ENCODE measurements around the gene OR10A2.
"Not testable (repeated sequence)": the region's sequence is repeated elsewhere in the genome, so short reads cannot be mapped to it uniquely, and the experiment has no call there.

OR10A2 gene

DNA sequence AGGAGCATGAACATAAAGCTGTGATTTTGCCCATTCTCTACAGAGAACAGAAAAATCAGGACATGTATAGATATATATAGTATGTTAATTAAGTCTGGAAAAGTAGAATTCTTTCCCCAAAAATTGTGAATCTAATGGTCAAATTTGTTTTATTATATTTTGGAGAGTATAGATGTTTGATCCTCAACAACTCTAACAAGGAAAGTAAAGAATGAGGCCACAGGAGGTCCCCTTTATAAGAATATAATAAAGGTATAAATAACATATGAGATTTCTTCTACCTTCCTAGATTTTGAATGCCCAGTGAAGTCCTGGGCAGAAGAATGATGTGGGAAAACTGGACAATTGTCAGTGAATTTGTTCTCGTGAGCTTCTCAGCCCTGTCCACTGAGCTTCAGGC is 13.5 kb downstream of the OR10A2 start, which contains the start of gene OR10A4:
TSS of gene OR10A4 (plus strand) at position 301 of the 400 bp plus-strand sequence. CDS start at position 324, 23 bp downstream.
- no peak for DNase-seq
- no peak within 1 kb of the TSS for H3K4ac ChIP-seq (ENCODE audit: low read depth, low read length)
- no peak within 1 kb of the TSS for H3K9ac ChIP-seq (ENCODE audit: low read length)
- H2AK5ac ChIP-seq (ENCODE audit: low read length): no peak within 1 kb of the TSS
- no peaks in the 10 kb centered on the region for H3K4me1 ChIP-seq (ENCODE audit: control insufficient read depth in 1 of 2, insufficient read depth in 2 of 2, low read length in 2 of 2)
- no peak within 1 kb of the TSS for H2BK12ac ChIP-seq (ENCODE audit: low read length)
- no peak within 1 kb of the TSS for H3K18ac ChIP-seq (ENCODE audit: low read length)
- no peak within 1 kb of the TSS for H3K4me2 ChIP-seq (ENCODE audit: low read length)
- H3K9me3 ChIP-seq (ENCODE audit: insufficient read depth, low read depth, low read length): peaks cover 5% of the 10 kb centered on the region
- no peak within 1 kb of the TSS for H2BK120ac ChIP-seq (ENCODE audit: insufficient read depth, low read length, poor library complexity)
- no peak within 1 kb of the TSS for H2AFZ ChIP-seq (ENCODE audit: insufficient read depth, low read length, poor library complexity)
- no peaks in the 10 kb centered on the region for H3K79me1 ChIP-seq (ENCODE audit: low read length)
- H4K8ac ChIP-seq (ENCODE audit: low read depth, low read length): no peak within 1 kb of the TSS
- H3K14ac ChIP-seq (ENCODE audit: low read length): no peak within 1 kb of the TSS
- no peak within 1 kb of the TSS for H2BK5ac ChIP-seq (ENCODE audit: low read depth, low read length, poor library complexity)
- no peak within 1 kb of the TSS for H3K27ac ChIP-seq (ENCODE audit: low read depth, low read length)
- no peaks in the 10 kb centered on the region for H3K79me2 ChIP-seq (ENCODE audit: control insufficient read depth, insufficient read depth, low read length, poor library complexity)
- no peak within 1 kb of the TSS for H4K12ac ChIP-seq (ENCODE audit: low read depth, low read length)
- H3K36me3 ChIP-seq (ENCODE audit: control insufficient read depth in 1 of 2, insufficient read depth in 2 of 2, low read length in 2 of 2): no peaks in the 10 kb centered on the region
- H4K91ac ChIP-seq (ENCODE audit: low read depth, low read length): no peak within 1 kb of the TSS
- H3K23ac ChIP-seq (ENCODE audit: low read length): peak within 1 kb of the TSS; percentile 22
- no peak within 1 kb of the TSS for H3K4me3 ChIP-seq (ENCODE audit: low read depth, low read length)
- no CpG with 5 or more reads among the region's 1 CpG for WGBS (ENCODE audit: extremely low coverage, insufficient coverage, insufficient read length)
- H3K27me3 ChIP-seq (ENCODE audit: insufficient read depth, low read length): no peaks in the 10 kb centered on the region

DNA sequence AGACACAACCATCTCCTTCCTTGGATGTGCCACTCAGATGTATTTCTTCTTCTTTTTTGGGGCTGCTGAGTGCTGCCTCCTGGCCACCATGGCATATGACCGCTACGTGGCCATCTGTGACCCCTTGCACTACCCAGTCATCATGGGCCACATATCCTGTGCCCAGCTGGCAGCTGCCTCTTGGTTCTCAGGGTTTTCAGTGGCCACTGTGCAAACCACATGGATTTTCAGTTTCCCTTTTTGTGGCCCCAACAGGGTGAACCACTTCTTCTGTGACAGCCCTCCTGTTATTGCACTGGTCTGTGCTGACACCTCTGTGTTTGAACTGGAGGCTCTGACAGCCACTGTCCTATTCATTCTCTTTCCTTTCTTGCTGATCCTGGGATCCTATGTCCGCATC is 14.1 kb downstream of the OR10A2 start:
- H3K4me1 ChIP-seq (ENCODE audit: control insufficient read depth in 1 of 2, insufficient read depth in 2 of 2, low read length in 2 of 2): no peaks in the 10 kb centered on the region
- no peak overlapping the region for H2BK12ac ChIP-seq (ENCODE audit: low read length)
- H3K27me3 ChIP-seq (ENCODE audit: insufficient read depth, low read length): no peaks in the 10 kb centered on the region
- H4K12ac ChIP-seq (ENCODE audit: low read depth, low read length): no peak overlapping the region
- no peak overlapping the region for H4K91ac ChIP-seq (ENCODE audit: low read depth, low read length)
- peaks cover 5% of the 10 kb centered on the region for H3K9me3 ChIP-seq (ENCODE audit: insufficient read depth, low read depth, low read length)
- H3K36me3 ChIP-seq (ENCODE audit: control insufficient read depth in 1 of 2, insufficient read depth in 2 of 2, low read length in 2 of 2): no peaks in the 10 kb centered on the region
- H3K4me3 ChIP-seq (ENCODE audit: low read depth, low read length): no peak overlapping the region
- no CpG with 5 or more reads among the region's 3 CpGs for WGBS (ENCODE audit: extremely low coverage, insufficient coverage, insufficient read length)
- no peak overlapping the region for H2AFZ ChIP-seq (ENCODE audit: insufficient read depth, low read length, poor library complexity)
- H3K27ac ChIP-seq (ENCODE audit: low read depth, low read length): no peak overlapping the region
- no peak overlapping the region for H3K14ac ChIP-seq (ENCODE audit: low read length)
- H3K79me2 ChIP-seq (ENCODE audit: control insufficient read depth, insufficient read depth, low read length, poor library complexity): no peaks in the 10 kb centered on the region
- H4K8ac ChIP-seq (ENCODE audit: low read depth, low read length): no peak overlapping the region
- H3K4ac ChIP-seq (ENCODE audit: low read depth, low read length): no peak overlapping the region
- H3K18ac ChIP-seq (ENCODE audit: low read length): no peak overlapping the region
- H3K4me2 ChIP-seq (ENCODE audit: low read length): no peak overlapping the region
- H3K23ac ChIP-seq (ENCODE audit: low read length): peak overlapping the region; percentile 22
- no peak overlapping the region for H2BK120ac ChIP-seq (ENCODE audit: insufficient read depth, low read length, poor library complexity)
- no peak for DNase-seq
- no peak overlapping the region for H3K9ac ChIP-seq (ENCODE audit: low read length)
- no peaks in the 10 kb centered on the region for H3K79me1 ChIP-seq (ENCODE audit: low read length)
- no peak overlapping the region for H2BK5ac ChIP-seq (ENCODE audit: low read depth, low read length, poor library complexity)
- H2AK5ac ChIP-seq (ENCODE audit: low read length): no peak overlapping the region

DNA sequence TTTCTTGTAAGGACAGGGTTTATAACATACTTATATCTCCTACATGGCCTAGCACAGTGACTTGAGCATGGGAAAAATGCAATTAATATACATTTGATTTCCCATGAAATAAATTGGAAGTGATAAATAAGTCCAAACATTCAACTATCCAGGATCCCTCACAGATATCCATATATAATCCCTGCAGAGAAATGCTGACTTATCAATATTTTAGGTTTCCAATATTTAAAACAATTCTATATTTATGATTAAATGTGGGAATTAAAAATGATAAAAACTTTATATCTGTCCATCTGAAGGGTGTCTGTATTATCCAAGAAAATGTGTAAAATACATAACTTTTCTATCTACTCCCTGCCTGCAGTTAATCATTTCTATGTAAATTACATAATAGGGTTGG is 19.9 kb downstream of the OR10A2 start:
- Histone ChIP-seq H4K12ac (ENCODE audit: low read depth, low read length) (no peak overlapping the region), H3K9me3 (ENCODE audit: insufficient read depth, low read depth, low read length) (no peaks in the 10 kb centered on the region), H4K91ac (ENCODE audit: low read depth, low read length) (no peak overlapping the region), H2AK5ac (ENCODE audit: low read length) (no peak overlapping the region), H3K79me1 (ENCODE audit: low read length) (no peaks in the 10 kb centered on the region), H3K9ac (ENCODE audit: low read length) (no peak overlapping the region), H3K27me3 (ENCODE audit: insufficient read depth, low read length) (no peaks in the 10 kb centered on the region), H3K18ac (ENCODE audit: low read length) (no peak overlapping the region), H3K79me2 (ENCODE audit: control insufficient read depth, insufficient read depth, low read length, poor library complexity) (no peaks in the 10 kb centered on the region), H3K4ac (ENCODE audit: low read depth, low read length) (no peak overlapping the region), H4K8ac (ENCODE audit: low read depth, low read length) (no peak overlapping the region), H3K27ac (ENCODE audit: low read depth, low read length) (no peak overlapping the region), H2BK120ac (ENCODE audit: insufficient read depth, low read length, poor library complexity) (no peak overlapping the region), H3K4me3 (ENCODE audit: low read depth, low read length) (no peak overlapping the region), H2AFZ (ENCODE audit: insufficient read depth, low read length, poor library complexity) (no peak overlapping the region), H2BK12ac (ENCODE audit: low read length) (no peak overlapping the region), H3K23ac (ENCODE audit: low read length) (no peak overlapping the region), H3K36me3 (ENCODE audit: control insufficient read depth in 1 of 2, insufficient read depth in 2 of 2, low read length in 2 of 2) (no peaks in the 10 kb centered on the region), H3K14ac (ENCODE audit: low read length) (no peak overlapping the region), H3K4me1 (ENCODE audit: control insufficient read depth in 1 of 2, insufficient read depth in 2 of 2, low read length in 2 of 2) (no peaks in the 10 kb centered on the region), H3K4me2 (ENCODE audit: low read length) (no peak overlapping the region), H2BK5ac (ENCODE audit: low read depth, low read length, poor library complexity) (no peak overlapping the region)
- DNase-seq: no peak

DNA sequence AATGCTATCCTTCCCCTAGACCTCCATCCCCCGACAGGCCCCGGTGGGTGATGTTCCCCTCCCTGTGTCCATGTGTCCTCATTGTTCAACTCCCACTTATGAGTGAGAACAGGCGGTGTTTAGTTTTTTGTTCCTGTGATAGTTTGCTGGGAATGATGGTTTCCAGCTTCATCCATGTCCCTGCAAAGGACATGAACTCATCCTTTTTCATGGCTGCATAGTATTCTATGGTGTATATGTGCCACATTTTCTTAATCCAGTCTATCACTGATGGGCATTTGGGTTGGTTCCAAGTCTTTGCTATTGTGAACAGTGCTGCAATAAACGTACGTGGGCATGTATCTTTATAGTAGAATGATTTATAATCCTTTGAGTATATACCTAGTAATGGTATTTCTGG is 24.9 kb downstream of the OR10A2 start:
- not testable (repeated sequence) for H3K27me3 ChIP-seq (ENCODE audit: insufficient read depth, low read length); H4K8ac ChIP-seq (ENCODE audit: low read depth, low read length); H2BK120ac ChIP-seq (ENCODE audit: insufficient read depth, low read length, poor library complexity); DNase-seq; H3K4ac ChIP-seq (ENCODE audit: low read depth, low read length); H3K9me3 ChIP-seq (ENCODE audit: insufficient read depth, low read depth, low read length); H3K79me1 ChIP-seq (ENCODE audit: low read length); H3K27ac ChIP-seq (ENCODE audit: low read depth, low read length); H3K4me1 ChIP-seq (ENCODE audit: control insufficient read depth in 1 of 2, insufficient read depth in 2 of 2, low read length in 2 of 2); H2BK5ac ChIP-seq (ENCODE audit: low read depth, low read length, poor library complexity); H3K23ac ChIP-seq (ENCODE audit: low read length); H3K36me3 ChIP-seq (ENCODE audit: control insufficient read depth in 1 of 2, insufficient read depth in 2 of 2, low read length in 2 of 2); H2BK12ac ChIP-seq (ENCODE audit: low read length); H3K9ac ChIP-seq (ENCODE audit: low read length); H3K79me2 ChIP-seq (ENCODE audit: control insufficient read depth, insufficient read depth, low read length, poor library complexity); H3K4me2 ChIP-seq (ENCODE audit: low read length); H2AFZ ChIP-seq (ENCODE audit: insufficient read depth, low read length, poor library complexity); H3K14ac ChIP-seq (ENCODE audit: low read length); H3K18ac ChIP-seq (ENCODE audit: low read length); H3K4me3 ChIP-seq (ENCODE audit: low read depth, low read length); H4K12ac ChIP-seq (ENCODE audit: low read depth, low read length); H2AK5ac ChIP-seq (ENCODE audit: low read length); H4K91ac ChIP-seq (ENCODE audit: low read depth, low read length)
- no CpG with 5 or more reads among the region's 5 CpGs for WGBS (ENCODE audit: extremely low coverage, insufficient coverage, insufficient read length)

Data from trophoblast cell (in vitro differentiated cells and primary cell).